Endothelial cell of umbilical vein (primary cell): ENCODE measurements around the gene MGAT5B. TPM values are rescaled to one million over a fixed set of nuclear protein-coding genes. Genes with fewer than 3 reads are reported as not detected.

Experiments
- BruUV-seq: library from RNA; stranded (reverse); fragments of 400-500 nt; replicated peaks from 2 replicates; lab custom pipeline; 2021; lab: Mats Ljungman, UMichigan
- CTCF ChIA-PET: fragments of 300-600, 350-600 bp; sonication (Branson Sonifier 250); formaldehyde crosslinking; loops from one replicate; lab custom pipeline; 2021; ENCODE audit warnings: antibody characterized with exemption, inconsistent platforms; lab: Charles Lee
- POLR2A ChIA-PET: fragments of 300-600, 350-600 bp; sonication (Branson Sonifier 250); formaldehyde crosslinking; loops from one replicate; lab custom pipeline; 2021; ENCODE audit warnings: antibody characterized with exemption, inconsistent platforms; lab: Charles Lee
- DNase-seq: peaks from one replicate; pipeline ENCODE4 v3.0.0-alpha.2; 2011; ENCODE audit warnings: low read depth, low spot score
- FAIRE-seq: peaks from 2 replicates; lab custom pipeline; 2011; peaks lifted over from hg19 to GRCh38; lab: Jason Lieb, UNC
- H2AFZ ChIP-seq: 2 replicates; pipeline ENCODE4 v1.6.0; 2012; ENCODE audit warnings: low read depth, low read length, control low read depth, inconsistent platforms
- H3K27ac ChIP-seq: 2 replicates; pipeline ENCODE4 v1.5.1; 2011; ENCODE audit warnings: low read depth, mild to moderate bottlenecking, control low read depth, low read length, moderate library complexity; ENCODE audit not compliant: insufficient read depth
- H3K27me3 ChIP-seq, 2 experiments: 2 replicates each; pipeline versions ENCODE4 v1.6.0 to v1.6.1; 2011; ENCODE audit warnings: low read length in 2 of 2, mixed read lengths in 1 of 2; ENCODE audit not compliant: control insufficient read depth in 2 of 2, insufficient read depth in 2 of 2
- H3K36me3 ChIP-seq, 2 experiments: 2 replicates in 1 of 2; 3 replicates in 1 of 2; pipeline ENCODE4 v1.5.1; 2011; ENCODE audit warnings: low read length in 2 of 2, mild to moderate bottlenecking in 1 of 2, moderate library complexity in 1 of 2; ENCODE audit not compliant: control insufficient read depth in 2 of 2, insufficient read depth in 2 of 2; ENCODE audit errors: extremely low read depth in 1 of 2
- H3K4me1 ChIP-seq: 3 replicates; pipeline ENCODE4 v1.5.1; 2011; ENCODE audit warnings: mild to moderate bottlenecking, low read length; ENCODE audit not compliant: control insufficient read depth, insufficient read depth; ENCODE audit errors: extremely low read depth
- H3K4me2 ChIP-seq: 2 replicates; pipeline ENCODE4 v1.6.1; 2011; ENCODE audit warnings: low read length, control low read depth, mixed read lengths; ENCODE audit not compliant: insufficient read depth
- H3K4me3 ChIP-seq, 3 experiments: fragments of 200-600 bp in 1 of 3; sonication (generic), shearing (Covaris generic) in 1 of 3; replicated peaks in 1 of 3; 2 replicates each; pipeline ENCODE4 v1.5.1; 2011 to 2016; ENCODE audit warnings: control low read depth in 3 of 3, low read length in 3 of 3, mild to moderate bottlenecking in 2 of 3, inconsistent platforms in 1 of 3, low read depth in 1 of 3, moderate library complexity in 1 of 3; ENCODE audit not compliant: insufficient read depth in 1 of 3
- H3K79me2 ChIP-seq: 2 replicates; pipeline ENCODE4 v1.6.0; 2012; ENCODE audit warnings: low read length, inconsistent platforms; ENCODE audit not compliant: control insufficient read depth, insufficient read depth
- H3K9ac ChIP-seq: replicated peaks from 2 replicates; pipeline ENCODE3; 2011; ENCODE audit warnings: low read length, control low read depth; ENCODE audit not compliant: insufficient read depth; ENCODE audit errors: extremely low read depth
- H3K9me1 ChIP-seq: replicated peaks from 3 replicates; pipeline ENCODE4 v1.6.0; 2011; ENCODE audit warnings: mild to moderate bottlenecking, low read length; ENCODE audit not compliant: control insufficient read depth, insufficient read depth; ENCODE audit errors: extremely low read depth
- H3K9me3 ChIP-seq: replicated peaks from 2 replicates; pipeline ENCODE4 v1.5.1; 2012; ENCODE audit warnings: low read length, inconsistent platforms; ENCODE audit not compliant: control insufficient read depth, insufficient read depth
- H4K20me1 ChIP-seq: replicated peaks from 2 replicates; pipeline ENCODE3; 2011; ENCODE audit warnings: mild to moderate bottlenecking, low read length; ENCODE audit not compliant: control insufficient read depth, insufficient read depth; ENCODE audit errors: extremely low read depth
- CTCF ChIP-seq, 2 donors: IDR thresholded peaks; 1 replicate in 1 of 2; 2 replicates in 1 of 2; pipeline ENCODE4 v1.5.1; 2011; ENCODE audit warnings: low read length in 2 of 2, mild to moderate bottlenecking in 2 of 2, moderate library complexity in 2 of 2, control low read depth in 1 of 2, inconsistent platforms in 1 of 2, low read depth in 1 of 2; ENCODE audit not compliant: insufficient read depth in 1 of 2; ENCODE audit errors: extremely low read depth in 1 of 2
- EZH2 ChIP-seq: IDR thresholded peaks from 2 replicates; pipeline ENCODE4 v1.6.1; 2012; ENCODE audit warnings: borderline replicate concordance, low read depth, mild to moderate bottlenecking, moderate library complexity, low read length, inconsistent platforms; ENCODE audit not compliant: severe bottlenecking
- FOS ChIP-seq: IDR thresholded peaks from 2 replicates; pipeline ENCODE4 v1.6.1; 2011; ENCODE audit warnings: mild to moderate bottlenecking, low read length, moderate library complexity, borderline replicate concordance; ENCODE audit not compliant: insufficient read depth
- GATA2 ChIP-seq: IDR thresholded peaks from 2 replicates; pipeline ENCODE4 v1.7.0; 2011; ENCODE audit warnings: low read depth, mild to moderate bottlenecking, moderate library complexity, mixed read lengths, low read length; ENCODE audit not compliant: insufficient read length, insufficient read depth
- JUN ChIP-seq: IDR thresholded peaks from 2 replicates; pipeline ENCODE4 v1.6.1; 2011; ENCODE audit warnings: borderline replicate concordance, low read depth; ENCODE audit not compliant: insufficient read length, insufficient read depth
- MYC ChIP-seq: IDR thresholded peaks from one replicate; pipeline ENCODE4 v1.6.1; 2011; ENCODE audit warnings: mild to moderate bottlenecking, low read depth, low read length
- POLR2A ChIP-seq: IDR thresholded peaks from 2 replicates; pipeline ENCODE4 v1.6.1; 2012; ENCODE audit warnings: low read depth, mild to moderate bottlenecking, control low read depth, low read length
- POLR2AphosphoS5 ChIP-seq: IDR thresholded peaks from 2 replicates; pipeline ENCODE4 v1.6.1; 2012; ENCODE audit warnings: low read depth, mild to moderate bottlenecking, control low read depth, low read length, moderate library complexity; ENCODE audit not compliant: insufficient read depth
- dilution Hi-C: fragments of 300-500 bp; cut with MboI; formaldehyde crosslinking; loops from one replicate; pipeline ENCODE4 v1.15.0; 2019; ENCODE audit warnings: low sequenced_read_pairs; ENCODE audit not compliant: extremely low pct_ligation_motif_present
- intact Hi-C: fragments of 100-400 bp; cut with micrococcal nuclease; formaldehyde crosslinking; loops from one replicate; pipeline ENCODE4 v1.10.0; 2022
- polyA plus RNA-seq, 4 experiments: library from polyadenylated mRNA; depleted of rRNA in 3 of 4; stranded (reverse) in 3 of 4; unstranded in 1 of 4; fragments of >200 nt; gene quantifications; 2 replicates each; pipeline versions ENCODE4 v1.2.1 to v1.2.3, GENCODE V29; 2011 to 2012; ENCODE audit warnings: missing spikeins in 1 of 4
- total RNA-seq: library from RNA; stranded (reverse); gene quantifications from 2 replicates; pipeline ENCODE4 v1.2.3, GENCODE V29; 2021
- TF ChIP-seq, protein P1 (sequence below): IDR thresholded peaks from 2 replicates; pipeline ENCODE4 v1.6.1; 2011; ENCODE audit not compliant: insufficient read depth, insufficient read length

Gene MGAT5B
- total and polyA plus RNA-seq, 2 donors (not counting 3 experiments of a cell fraction or from before 2014, with no cell fraction given) = 1.7 to 2.1 TPM

GRCh38 chr17:76897023-76897422 is 28.8 kb downstream of the MGAT5B start:
- no peak for DNase-seq
- no peaks in the 10 kb centered on the region for H3K9me1 ChIP-seq
- no peaks in the 10 kb centered on the region for H3K27me3 ChIP-seq
- no peak overlapping the region for H3K4me2 ChIP-seq
- H3K4me3 ChIP-seq = no peak overlapping the region
- H3K9me3 ChIP-seq = no peaks in the 10 kb centered on the region
- FAIRE-seq = no peak
- dilution Hi-C loops = no loop called here
- ChIA-PET POLR2A (no interaction called here), CTCF (no interaction called here)
- H3K27ac ChIP-seq = no peak overlapping the region
- no TSS peak for BruUV-seq
- H3K9ac ChIP-seq = no peak overlapping the region
- H2AFZ ChIP-seq = no peak overlapping the region
- no peaks in the 10 kb centered on the region for H3K79me2 ChIP-seq
- TF ChIP-seq JUN (no peak), GATA2 (no peak), EZH2 (no peak), CTCF (IDR thresholded peaks at IDR 0.05; ENCODE audit: extremely low read depth in 1 of 2, insufficient read depth in 1 of 2, low read depth in 1 of 2, low read length in 2 of 2) (no peak), POLR2A (no peak), POLR2AphosphoS5 (no peak), MYC (no peak), FOS (no peak)
- TF ChIP-seq, protein P1, sequence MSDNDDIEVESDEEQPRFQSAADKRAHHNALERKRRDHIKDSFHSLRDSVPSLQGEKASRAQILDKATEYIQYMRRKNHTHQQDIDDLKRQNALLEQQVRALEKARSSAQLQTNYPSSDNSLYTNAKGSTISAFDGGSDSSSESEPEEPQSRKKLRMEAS = no peak
- intact Hi-C loops = no loop called here
- H3K36me3 ChIP-seq = no peaks in the 10 kb centered on the region
- no peaks in the 10 kb centered on the region for H4K20me1 ChIP-seq
- peaks cover 6% of the 10 kb centered on the region for H3K4me1 ChIP-seq
